ENCODE measurements around the gene PPP1R3E. TPM values are rescaled to one million over a fixed set of nuclear protein-coding genes. Genes with fewer than 3 reads are reported as not detected.

PPP1R3E gene
- total and polyA plus RNA-seq, 2 of the 13 experiments (the other 11 are each of a cell fraction or from before 2014, with no cell fraction given) = 16.5 to 26.5 TPM

DNA sequence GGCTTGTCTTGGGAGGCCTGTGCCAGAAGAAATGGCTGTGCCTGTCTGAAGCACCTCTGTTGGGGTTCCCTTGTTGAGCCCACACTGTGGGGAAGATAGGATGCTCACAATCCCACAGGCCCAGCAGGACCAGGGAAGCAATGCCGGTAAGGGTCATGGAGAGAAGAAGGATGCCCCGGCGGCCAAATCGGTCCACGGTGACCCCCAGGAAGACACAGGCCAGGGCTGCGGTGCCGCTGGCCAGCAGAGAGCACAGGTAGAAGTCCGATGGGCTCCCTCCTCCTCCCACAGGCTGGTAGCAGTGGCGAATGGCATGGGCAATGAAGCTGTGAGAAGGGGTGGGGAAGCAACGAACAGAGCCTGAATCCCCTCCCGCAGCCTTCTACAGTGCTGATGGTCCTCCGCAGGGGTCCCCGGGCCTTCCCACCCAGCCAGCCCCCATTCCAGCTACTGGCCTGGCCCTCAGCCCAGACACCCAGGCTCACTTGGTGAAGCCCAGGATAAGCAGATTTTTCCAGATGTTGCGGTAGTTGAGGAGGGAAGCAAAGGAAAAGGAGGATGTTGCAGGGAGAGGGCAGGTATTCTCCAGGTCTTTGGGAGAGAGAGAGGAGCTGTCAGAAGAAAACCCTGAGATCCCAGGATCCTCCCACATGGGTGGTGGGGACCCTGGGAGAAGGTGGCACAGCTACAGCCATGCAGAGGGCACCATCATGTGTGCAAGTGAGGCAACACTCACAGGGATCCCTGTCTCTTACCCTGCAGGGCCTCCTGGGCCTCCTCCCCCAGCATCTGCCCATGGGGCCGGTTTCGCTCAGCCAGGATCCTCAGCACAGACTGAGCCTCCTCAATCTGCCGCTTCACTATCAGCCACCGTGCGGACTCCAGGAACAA is 45.0 kb upstream of the PPP1R3E start:
- Histone ChIP-seq H4K20me1 (ENCODE audit: insufficient read depth, low read length) (no peaks in the 10 kb centered on the region), H3K9me3 (ENCODE audit: low read length) (no peaks in the 10 kb centered on the region), H2AFZ (ENCODE audit: low read length) (no peak overlapping the region), H3K4me2 (ENCODE audit: low read depth, low read length) (no peak overlapping the region), H3K9ac (ENCODE audit: insufficient read depth, low read depth, low read length) (no peak overlapping the region), H3K27ac (ENCODE audit: extremely low read length, insufficient read depth, low read length) (no peak overlapping the region), H3K79me2 (ENCODE audit: insufficient read depth, low read length) (no peaks in the 10 kb centered on the region), H3K4me3 (replicated peaks in 1 of 3; ENCODE audit: insufficient read depth in 1 of 3, low read depth in 2 of 3, low read length in 3 of 3) (no peak overlapping the region), H3K27me3 (ENCODE audit: control insufficient read depth in 1 of 2, insufficient read depth in 2 of 2, low read length in 2 of 2) (peaks cover 13 to 78% of the 10 kb centered on the region in 2 experiments), H3K36me3 (replicated peaks in 1 of 2; ENCODE audit: control insufficient read depth in 1 of 2, insufficient read depth in 2 of 2, low read length in 2 of 2) (no peaks in the 10 kb centered on the region), H3K4me1 (ENCODE audit: insufficient read depth, low read length) (no peaks in the 10 kb centered on the region)
- TF ChIP-seq, protein P1, sequence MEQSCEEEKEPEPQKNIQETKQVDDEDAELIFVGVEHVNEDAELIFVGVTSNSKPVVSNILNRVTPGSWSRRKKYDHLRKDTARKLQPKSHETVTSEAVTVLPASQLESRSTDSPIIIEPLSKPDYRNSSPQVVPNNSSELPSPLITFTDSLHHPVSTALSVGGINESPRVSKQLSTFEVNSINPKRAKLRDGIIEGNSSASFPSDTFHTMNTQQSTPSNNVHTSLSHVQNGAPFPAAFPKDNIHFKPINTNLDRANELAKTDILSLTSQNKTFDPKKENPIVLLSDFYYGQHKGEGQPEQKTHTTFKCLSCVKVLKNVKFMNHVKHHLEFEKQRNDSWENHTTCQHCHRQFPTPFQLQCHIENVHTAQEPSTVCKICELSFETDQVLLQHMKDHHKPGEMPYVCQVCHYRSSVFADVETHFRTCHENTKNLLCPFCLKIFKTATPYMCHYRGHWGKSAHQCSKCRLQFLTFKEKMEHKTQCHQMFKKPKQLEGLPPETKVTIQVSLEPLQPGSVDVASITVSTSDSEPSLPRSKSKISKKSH (CRISPR knock-in tag; IDR thresholded peaks at IDR 0.05; ENCODE audit: borderline replicate concordance) = peak; percentile 14; the same call in 1 of the 2 replicates
- TF ChIP-seq ZNF772 (CRISPR knock-in tag; IDR thresholded peaks at IDR 0.05) = no peak
- TF ChIP-seq, protein P2, sequence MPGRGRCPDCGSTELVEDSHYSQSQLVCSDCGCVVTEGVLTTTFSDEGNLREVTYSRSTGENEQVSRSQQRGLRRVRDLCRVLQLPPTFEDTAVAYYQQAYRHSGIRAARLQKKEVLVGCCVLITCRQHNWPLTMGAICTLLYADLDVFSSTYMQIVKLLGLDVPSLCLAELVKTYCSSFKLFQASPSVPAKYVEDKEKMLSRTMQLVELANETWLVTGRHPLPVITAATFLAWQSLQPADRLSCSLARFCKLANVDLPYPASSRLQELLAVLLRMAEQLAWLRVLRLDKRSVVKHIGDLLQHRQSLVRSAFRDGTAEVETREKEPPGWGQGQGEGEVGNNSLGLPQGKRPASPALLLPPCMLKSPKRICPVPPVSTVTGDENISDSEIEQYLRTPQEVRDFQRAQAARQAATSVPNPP (CRISPR knock-in tag; IDR thresholded peaks at IDR 0.05) = no peak
- WGBS (ENCODE audit: low lambda C conversion rate) = 58% methylated on average over 19 of the region's 19 CpGs
- DNase-seq (ENCODE audit: low spot score) = no peak
- in situ Hi-C loops (cut with HindIII; ENCODE audit: extremely low pct_ligation_motif_present, low pct_unique_long_range_greater_than_20kb) (no loop called here), intact Hi-C loops (cut with micrococcal nuclease; ENCODE audit: unreplicated experiment) (no loop called here)
- no TSS peak for BruUV-seq (replicated peaks)
- ChIA-PET POLR2A (no interaction called here), CTCF (ENCODE audit: low intra/inter-chr PET ratio, low total read pairs) (no interaction called here)
- no peak for FAIRE-seq
- no peak for ATAC-seq
